SJSA1 (cell line): Measurements from ENCODE around the gene ZNF385D. TPM values are rescaled to one million over a fixed set of nuclear protein-coding genes. Genes with fewer than 3 reads are reported as not detected.

ENCODE experiments used
- DNase-seq, 2 experiments: peaks; one replicate each; pipeline ENCODE4 v3.0.0-alpha.2; 2015 to 2020; ENCODE audit warnings: low spot score in 2 of 2, low read depth in 1 of 2
- H3K27ac ChIP-seq: fragments of 250-450 bp; sonication (Bioruptor Pico); 2 replicates; pipeline ENCODE4 v1.5.1; 2020; ENCODE audit warnings: mild to moderate bottlenecking, moderate library complexity
- H3K27me3 ChIP-seq: fragments of 250-450 bp; sonication (Bioruptor Pico); replicated peaks from 2 replicates; pipeline ENCODE4 v1.5.1; 2020; ENCODE audit warnings: mild to moderate bottlenecking, moderate library complexity
- H3K36me3 ChIP-seq: fragments of 250-450 bp; sonication (Bioruptor Pico); 2 replicates; pipeline ENCODE4 v1.5.1; 2020; ENCODE audit warnings: mild to moderate bottlenecking
- H3K4me1 ChIP-seq: fragments of 250-450 bp; sonication (Bioruptor Pico); replicated peaks from 2 replicates; pipeline ENCODE4 v1.6.1; 2021; ENCODE audit warnings: mild to moderate bottlenecking
- H3K4me3 ChIP-seq: fragments of 250-450 bp; sonication (Bioruptor Pico); 2 replicates; pipeline ENCODE4 v1.5.1; 2020; ENCODE audit warnings: mild to moderate bottlenecking
- H3K9me3 ChIP-seq: fragments of 250-450 bp; sonication (Bioruptor Pico); replicated peaks from 2 replicates; pipeline ENCODE4 v1.5.1; 2020; ENCODE audit warnings: mild to moderate bottlenecking
- total RNA-seq: library from RNA; depleted of rRNA; stranded (reverse); fragments of >200 nt; shearing (Covaris generic); gene quantifications from 2 replicates; pipeline ENCODE4 v1.2.3, GENCODE V29; 2014

The ZNF385D gene
- total RNA-seq, 1 experiment from 2014 or later, result not detected

- Histone ChIP-seq H3K4me3 (no peak overlapping the region), H3K27ac (no peak overlapping the region), H3K36me3 (no peaks in the 10 kb centered on the region), H3K9me3 (peaks cover 3% of the 10 kb centered on the region; the same call in 1 of the 2 replicates), H3K27me3 (no peaks in the 10 kb centered on the region), H3K4me1 (no peaks in the 10 kb centered on the region)
- no peak for DNase-seq
Measured at GRCh38 chr3:21738283-21738682, 12.7 kb downstream of the ZNF385D start.

DNA sequence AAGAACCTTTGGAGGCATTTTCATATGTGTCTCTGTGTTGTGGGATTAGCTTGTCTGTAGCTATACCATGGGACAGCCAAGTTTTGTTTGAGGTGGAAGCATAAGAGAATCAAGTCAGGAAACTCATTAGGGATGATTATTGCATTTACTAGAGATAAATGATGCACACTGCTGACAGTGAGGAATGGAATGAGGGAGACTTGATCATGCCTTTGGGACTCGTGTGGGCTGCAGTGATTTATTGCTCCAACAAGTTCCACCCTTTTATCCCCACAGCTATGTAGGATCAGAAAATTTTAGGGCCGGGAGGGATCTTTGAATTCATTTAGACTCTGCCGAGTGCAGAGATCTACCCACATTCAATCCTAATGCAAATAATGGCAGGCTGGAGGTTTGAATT is 16.3 kb downstream of the ZNF385D start:
- no peak for DNase-seq
- H3K27ac ChIP-seq, result no peak overlapping the region
- H3K4me1 ChIP-seq, result no peaks in the 10 kb centered on the region
- H3K36me3 ChIP-seq, result no peaks in the 10 kb centered on the region
- no peak overlapping the region for H3K4me3 ChIP-seq
- peaks cover 3% of the 10 kb centered on the region; the same call in 1 of the 2 replicates for H3K9me3 ChIP-seq
- no peaks in the 10 kb centered on the region for H3K27me3 ChIP-seq

DNA sequence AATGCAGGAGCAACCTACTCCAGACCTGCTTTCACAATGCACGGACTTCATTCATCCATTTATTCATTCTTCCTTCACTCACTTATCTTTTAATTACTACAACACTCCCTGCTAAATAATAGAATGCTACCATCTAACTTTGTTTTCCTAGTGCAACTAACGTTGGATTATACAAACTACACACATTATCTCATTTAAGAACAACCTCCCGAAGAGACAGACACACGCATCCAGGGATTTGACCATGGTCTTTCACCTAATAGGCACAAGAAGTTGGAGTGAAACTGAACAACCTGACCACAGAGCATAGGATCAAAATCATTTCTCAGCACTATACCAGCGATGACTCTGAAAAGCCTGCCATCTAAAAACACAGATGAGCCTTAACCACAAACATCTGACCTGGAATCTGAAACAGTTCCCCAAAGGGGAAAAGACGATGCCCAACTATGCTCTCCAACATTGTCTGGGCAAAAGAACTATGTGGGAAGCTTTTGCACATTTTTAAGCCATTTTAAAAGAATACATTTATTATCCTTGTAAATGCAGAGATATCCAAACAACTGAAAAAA is 21.0 kb downstream of the ZNF385D start:
- no peak overlapping the region for H3K4me3 ChIP-seq
- no peaks in the 10 kb centered on the region for H3K4me1 ChIP-seq
- no peak for DNase-seq
- no peaks in the 10 kb centered on the region for H3K36me3 ChIP-seq
- H3K9me3 ChIP-seq, result no peaks in the 10 kb centered on the region
- no peak overlapping the region for H3K27ac ChIP-seq
- no peaks in the 10 kb centered on the region for H3K27me3 ChIP-seq

DNA sequence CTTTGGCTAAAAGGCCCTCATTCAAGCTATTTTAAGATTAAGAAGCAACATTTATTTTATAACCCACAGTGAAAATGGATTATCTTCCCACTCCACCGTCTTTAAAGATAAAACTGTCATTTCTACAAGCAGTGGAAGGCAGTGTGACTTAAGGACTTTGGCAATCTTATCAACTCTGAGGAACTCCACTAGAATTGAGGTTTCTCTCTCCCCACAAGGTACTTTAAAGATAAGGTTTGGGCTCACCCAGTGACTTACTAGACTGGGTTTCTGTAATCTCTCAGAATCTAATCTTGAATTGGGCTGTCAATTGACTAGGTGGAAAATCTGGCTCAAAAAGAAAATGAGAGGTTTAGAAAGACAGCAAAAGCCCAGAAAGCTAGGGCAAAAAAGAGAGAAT is 21.7 kb downstream of the ZNF385D start:
- Histone ChIP-seq H3K4me3 (no peak overlapping the region), H3K4me1 (no peaks in the 10 kb centered on the region), H3K9me3 (no peaks in the 10 kb centered on the region), H3K27me3 (no peaks in the 10 kb centered on the region), H3K27ac (no peak overlapping the region), H3K36me3 (no peaks in the 10 kb centered on the region)
- DNase-seq, result no peak

DNA sequence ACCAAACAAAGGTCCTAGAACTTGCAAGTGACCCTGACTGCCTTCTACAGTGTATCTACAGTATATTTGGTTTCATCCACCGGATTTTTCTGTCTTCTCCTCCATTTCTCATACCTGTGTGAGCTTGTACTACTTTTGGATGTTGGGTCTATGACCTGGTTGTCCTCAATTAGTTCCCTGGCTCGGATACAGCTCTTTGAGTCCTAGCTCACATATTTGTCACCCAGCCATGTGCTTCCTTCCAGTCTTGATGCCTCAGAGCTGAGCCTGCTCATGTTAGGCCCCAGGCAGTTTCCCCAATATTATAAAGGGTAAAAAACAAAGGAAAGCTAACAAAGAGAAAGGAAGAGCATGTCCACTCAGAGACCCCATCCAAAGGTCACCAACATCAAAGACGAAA is 28.2 kb downstream of the ZNF385D start:
- Histone ChIP-seq H3K27ac (no peak overlapping the region), H3K9me3 (no peaks in the 10 kb centered on the region), H3K27me3 (no peaks in the 10 kb centered on the region), H3K4me3 (no peak overlapping the region), H3K4me1 (no peaks in the 10 kb centered on the region), H3K36me3 (no peaks in the 10 kb centered on the region)
- DNase-seq, result no peak

GRCh38 chr3:21722301-21722700 is 28.7 kb downstream of the ZNF385D start:
- no peak overlapping the region for H3K4me3 ChIP-seq
- no peaks in the 10 kb centered on the region for H3K9me3 ChIP-seq
- no peaks in the 10 kb centered on the region for H3K27me3 ChIP-seq
- DNase-seq, result no peak
- H3K27ac ChIP-seq, result no peak overlapping the region
- no peaks in the 10 kb centered on the region for H3K4me1 ChIP-seq
- no peaks in the 10 kb centered on the region for H3K36me3 ChIP-seq

DNA sequence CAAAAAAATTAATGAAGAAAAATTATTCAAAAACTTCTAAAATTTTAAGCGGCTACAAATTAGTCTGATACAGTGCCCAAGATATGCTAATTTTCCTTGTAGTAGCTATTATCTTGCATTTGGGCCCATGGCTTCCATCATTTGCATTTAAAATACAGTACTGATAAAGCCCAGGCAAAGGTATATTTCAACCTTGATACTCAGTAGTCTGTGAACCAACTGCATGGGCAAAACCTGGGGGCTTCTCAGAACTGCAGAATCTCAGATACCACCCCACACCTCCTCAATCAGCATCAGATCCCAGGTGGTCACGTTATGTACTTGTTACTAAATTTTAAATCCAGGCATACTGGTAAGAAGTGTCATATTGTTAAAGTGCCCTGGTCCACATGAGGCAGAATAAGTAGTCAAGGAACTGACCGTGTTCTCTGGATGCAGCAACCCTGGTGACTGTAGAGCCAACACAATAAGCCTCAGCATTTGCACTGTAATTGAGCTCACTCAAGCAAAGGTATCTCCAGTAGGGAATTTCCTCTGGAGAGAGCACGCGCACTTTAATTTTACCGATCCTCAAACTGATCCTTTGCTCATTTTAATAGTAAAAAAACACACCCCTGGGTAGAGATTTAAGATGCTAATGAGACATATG is 31.9 kb downstream of the ZNF385D start:
- Histone ChIP-seq H3K9me3 (no peaks in the 10 kb centered on the region), H3K4me1 (no peaks in the 10 kb centered on the region), H3K27ac (no peak overlapping the region), H3K36me3 (no peaks in the 10 kb centered on the region), H3K27me3 (no peaks in the 10 kb centered on the region), H3K4me3 (no peak overlapping the region)
- no peak for DNase-seq

GRCh38 chr3:21718161-21718765 is 32.7 kb downstream of the ZNF385D start:
- H3K27ac ChIP-seq, result no peak overlapping the region
- H3K4me1 ChIP-seq, result no peaks in the 10 kb centered on the region
- no peaks in the 10 kb centered on the region for H3K9me3 ChIP-seq
- no peaks in the 10 kb centered on the region for H3K36me3 ChIP-seq
- no peak for DNase-seq
- H3K4me3 ChIP-seq, result no peak overlapping the region
- H3K27me3 ChIP-seq, result no peaks in the 10 kb centered on the region

DNA sequence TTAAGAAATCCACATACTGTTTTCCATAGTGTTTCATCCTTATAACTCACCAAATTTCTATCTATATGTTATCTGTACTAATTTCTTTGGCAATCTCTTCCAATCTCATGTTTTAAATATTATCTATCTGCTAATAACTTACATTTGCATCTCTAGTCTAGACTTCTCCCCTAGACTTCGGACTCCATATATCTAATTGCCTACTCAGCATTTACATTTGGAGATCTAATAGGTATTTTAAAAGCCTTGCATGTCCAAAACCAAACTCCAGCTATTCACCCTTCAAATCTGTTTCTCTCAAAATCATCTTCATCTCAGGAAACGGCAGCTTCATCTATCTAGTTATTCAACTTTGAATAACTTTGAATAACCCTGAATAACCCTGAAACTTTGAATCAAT is 35.3 kb downstream of the ZNF385D start:
- Histone ChIP-seq H3K27ac (no peak overlapping the region), H3K27me3 (no peaks in the 10 kb centered on the region), H3K9me3 (no peaks in the 10 kb centered on the region), H3K4me3 (no peak overlapping the region), H3K4me1 (no peaks in the 10 kb centered on the region), H3K36me3 (no peaks in the 10 kb centered on the region)
- no peak for DNase-seq

GRCh38 chr3:21705769-21706168 is 45.2 kb downstream of the ZNF385D start:
- no peaks in the 10 kb centered on the region for H3K27me3 ChIP-seq
- H3K9me3 ChIP-seq, result no peaks in the 10 kb centered on the region
- no peaks in the 10 kb centered on the region for H3K36me3 ChIP-seq
- no peaks in the 10 kb centered on the region for H3K4me1 ChIP-seq
- H3K27ac ChIP-seq, result no peak overlapping the region
- H3K4me3 ChIP-seq, result no peak overlapping the region
- DNase-seq, result no peak

- no peak overlapping the region for H3K4me3 ChIP-seq
- H3K36me3 ChIP-seq, result no peaks in the 10 kb centered on the region
- no peaks in the 10 kb centered on the region for H3K27me3 ChIP-seq
- H3K9me3 ChIP-seq, result no peaks in the 10 kb centered on the region
- H3K27ac ChIP-seq, result no peak overlapping the region
- DNase-seq, result no peak
- H3K4me1 ChIP-seq, result no peaks in the 10 kb centered on the region
Measured at GRCh38 chr3:21704796-21705195, 46.2 kb downstream of the ZNF385D start.

GRCh38 chr3:21703291-21703690 is 47.7 kb downstream of the ZNF385D start:
- H3K27me3 ChIP-seq, result no peaks in the 10 kb centered on the region
- no peaks in the 10 kb centered on the region for H3K36me3 ChIP-seq
- H3K4me3 ChIP-seq, result no peak overlapping the region
- DNase-seq, result no peak
- no peak overlapping the region for H3K27ac ChIP-seq
- no peaks in the 10 kb centered on the region for H3K9me3 ChIP-seq
- H3K4me1 ChIP-seq, result no peaks in the 10 kb centered on the region

- no peaks in the 10 kb centered on the region for H3K9me3 ChIP-seq
- no peak for DNase-seq
Measured at GRCh38 chr3:21697707-21698106, 53.3 kb downstream of the ZNF385D start.

DNA sequence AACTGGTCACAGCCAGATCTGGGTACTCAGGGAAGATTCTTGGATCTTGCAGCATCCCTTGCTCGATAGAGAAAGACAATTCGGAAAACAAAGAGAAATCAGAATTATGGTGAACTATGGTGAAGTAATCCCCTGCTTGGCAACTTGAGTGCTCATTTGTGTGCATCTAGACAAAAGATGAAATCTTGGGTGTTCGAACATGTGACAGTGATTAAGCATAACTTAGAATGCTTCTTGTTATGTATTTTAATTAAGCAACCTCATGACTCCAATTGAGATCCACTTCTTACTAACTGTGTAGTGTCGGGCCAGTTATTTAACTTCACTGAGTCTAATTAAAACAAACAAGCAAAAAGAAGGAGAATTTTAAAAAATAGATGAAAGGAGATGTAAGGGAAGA is 56.5 kb downstream of the ZNF385D start:
- no peak for DNase-seq
- Histone ChIP-seq H3K27ac (no peak overlapping the region), H3K4me3 (no peak overlapping the region), H3K36me3 (no peaks in the 10 kb centered on the region), H3K9me3 (no peaks in the 10 kb centered on the region), H3K27me3 (no peaks in the 10 kb centered on the region), H3K4me1 (no peaks in the 10 kb centered on the region)

More at GRCh38 chr3:21697707-21698106, 53.3 kb downstream of the ZNF385D start:
- Histone ChIP-seq H3K27ac (no peak overlapping the region), H3K4me3 (no peak overlapping the region), H3K4me1 (no peaks in the 10 kb centered on the region), H3K27me3 (no peaks in the 10 kb centered on the region), H3K36me3 (no peaks in the 10 kb centered on the region)
